Osteoblast (primary cell): ENCODE results near the gene OBP2B. TPM values are rescaled to one million over a fixed set of nuclear protein-coding genes. Genes with fewer than 3 reads are reported as not detected.

ENCODE experiments used
- DNase-seq: peaks from one replicate; pipeline ENCODE4 v3.0.0; 2011; ENCODE audit warnings: low spot score, mixed read lengths; ENCODE audit not compliant: insufficient read length; ENCODE audit errors: missing footprints
- H2AFZ ChIP-seq: 2 replicates; pipeline ENCODE4 v1.6.0; 2011; ENCODE audit warnings: mild to moderate bottlenecking, low read length
- H3K27ac ChIP-seq: 2 replicates; pipeline ENCODE4 v1.5.1; 2011; ENCODE audit warnings: mild to moderate bottlenecking, low read depth, low read length, moderate library complexity
- H3K27me3 ChIP-seq: 2 replicates; pipeline ENCODE4 v1.6.0; 2012; ENCODE audit warnings: mild to moderate bottlenecking, control low read depth, inconsistent platforms, low read length, moderate library complexity; ENCODE audit not compliant: insufficient read depth
- H3K36me3 ChIP-seq: 2 replicates; pipeline ENCODE4 v1.5.1; 2011; ENCODE audit warnings: mild to moderate bottlenecking, low read length, control low read depth, moderate library complexity; ENCODE audit not compliant: insufficient read depth
- H3K4me1 ChIP-seq: 2 replicates; pipeline ENCODE4 v1.5.1; 2011; ENCODE audit warnings: mild to moderate bottlenecking, low read length, control low read depth, moderate library complexity; ENCODE audit not compliant: insufficient read depth
- H3K4me2 ChIP-seq: 2 replicates; pipeline ENCODE4 v1.6.0; 2011; ENCODE audit warnings: mild to moderate bottlenecking, low read length; ENCODE audit not compliant: insufficient read depth
- H3K4me3 ChIP-seq: fragments of 200-600 bp; sonication (generic); 3 replicates; pipeline ENCODE4 v1.5.1; 2012; ENCODE audit warnings: mild to moderate bottlenecking, low read length, inconsistent platforms; ENCODE audit not compliant: insufficient read depth
- H3K79me2 ChIP-seq: 2 replicates; pipeline ENCODE4 v1.6.0; 2012; ENCODE audit warnings: mild to moderate bottlenecking, low read length, control low read depth, inconsistent platforms; ENCODE audit not compliant: insufficient read depth
- H3K9me3 ChIP-seq: 2 replicates; pipeline ENCODE4 v1.5.1; 2011; ENCODE audit warnings: low read depth, low read length, control low read depth
- H4K20me1 ChIP-seq: 2 replicates; pipeline ENCODE4 v1.6.0; 2012; ENCODE audit warnings: mild to moderate bottlenecking, low read length, control low read depth; ENCODE audit not compliant: insufficient read depth
- CTCF ChIP-seq: IDR thresholded peaks from 2 replicates; pipeline ENCODE4 v1.5.1; 2011; ENCODE audit warnings: mild to moderate bottlenecking, low read depth, low read length, moderate library complexity; ENCODE audit errors: extremely low read depth
- total RNA-seq: library from RNA; depleted of rRNA; stranded (reverse); fragments of >200 nt; gene quantifications from 2 replicates; pipeline ENCODE4 v1.2.3, GENCODE V29; 2012

Gene OBP2B
- total RNA-seq, 1 donor, result not detected

GRCh38 chr9:133249337-133249736, 40.3 kb upstream of the OBP2B start:
- H3K27me3 ChIP-seq, result peaks cover 10% of the 10 kb centered on the region
- H2AFZ ChIP-seq, result no peak overlapping the region
- H3K9me3 ChIP-seq, result no peaks in the 10 kb centered on the region
- H3K36me3 ChIP-seq, result no peaks in the 10 kb centered on the region
- no peaks in the 10 kb centered on the region for H4K20me1 ChIP-seq
- H3K27ac ChIP-seq, result no peak overlapping the region
- H3K79me2 ChIP-seq, result no peaks in the 10 kb centered on the region
- H3K4me3 ChIP-seq, result no peak overlapping the region
- no peak for DNase-seq
- TF ChIP-seq CTCF, result no peak
- H3K4me1 ChIP-seq, result no peaks in the 10 kb centered on the region
- no peak overlapping the region for H3K4me2 ChIP-seq

DNA sequence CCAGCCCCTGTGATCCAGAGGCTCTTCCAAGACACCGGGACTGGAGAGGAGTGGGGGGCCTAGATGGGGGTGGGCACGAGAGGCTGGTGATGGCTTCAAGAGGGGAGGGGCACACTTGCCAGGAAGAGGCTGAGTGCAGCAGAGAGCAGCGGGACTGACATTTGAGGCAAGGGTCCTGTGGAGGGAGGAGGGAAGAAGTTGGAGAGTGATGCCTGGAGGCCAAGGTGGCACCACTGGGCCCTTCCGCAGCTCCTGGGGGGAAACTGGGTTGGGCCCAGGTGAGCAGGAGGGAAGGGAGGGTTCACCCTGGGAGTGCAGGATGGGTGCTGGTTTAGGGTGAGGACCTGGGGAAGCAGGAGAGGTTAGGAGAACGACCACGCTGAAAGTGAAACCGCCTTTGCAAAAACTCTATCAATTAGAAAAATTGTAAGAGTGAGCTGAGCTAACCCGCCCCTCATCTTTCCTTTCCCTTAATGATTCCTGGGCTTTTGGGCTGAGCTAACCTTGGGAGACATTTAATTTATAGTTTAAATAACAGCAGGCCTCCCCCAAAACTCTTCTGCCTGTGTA, 39.8 kb upstream of the OBP2B start:
- no peak overlapping the region for H2AFZ ChIP-seq
- H3K79me2 ChIP-seq, result no peaks in the 10 kb centered on the region
- H3K4me2 ChIP-seq, result no peak overlapping the region
- H3K27ac ChIP-seq, result no peak overlapping the region
- H4K20me1 ChIP-seq, result no peaks in the 10 kb centered on the region
- H3K27me3 ChIP-seq, result peaks cover 10% of the 10 kb centered on the region
- no peaks in the 10 kb centered on the region for H3K9me3 ChIP-seq
- no peaks in the 10 kb centered on the region for H3K4me1 ChIP-seq
- TF ChIP-seq CTCF, result no peak
- no peaks in the 10 kb centered on the region for H3K36me3 ChIP-seq
- H3K4me3 ChIP-seq, result no peak overlapping the region
- DNase-seq, result peak; percentile 70

GRCh38 chr9:133247632-133248031, 38.6 kb upstream of the OBP2B start:
- H3K4me1 ChIP-seq, result no peaks in the 10 kb centered on the region
- no peak overlapping the region for H3K27ac ChIP-seq
- H3K4me2 ChIP-seq, result no peak overlapping the region
- no peaks in the 10 kb centered on the region for H3K79me2 ChIP-seq
- H2AFZ ChIP-seq, result no peak overlapping the region
- no peak overlapping the region for H3K4me3 ChIP-seq
- H3K27me3 ChIP-seq, result peaks cover 10% of the 10 kb centered on the region
- no peak for TF ChIP-seq CTCF
- no peaks in the 10 kb centered on the region for H3K9me3 ChIP-seq
- H3K36me3 ChIP-seq, result no peaks in the 10 kb centered on the region
- no peaks in the 10 kb centered on the region for H4K20me1 ChIP-seq
- no peak for DNase-seq

- H3K4me3 ChIP-seq, result no peak overlapping the region
- H3K4me1 ChIP-seq, result no peaks in the 10 kb centered on the region
- no peak overlapping the region for H3K27ac ChIP-seq
- no peak overlapping the region for H2AFZ ChIP-seq
- H4K20me1 ChIP-seq, result no peaks in the 10 kb centered on the region
- H3K79me2 ChIP-seq, result no peaks in the 10 kb centered on the region
- H3K9me3 ChIP-seq, result no peaks in the 10 kb centered on the region
- no peak for TF ChIP-seq CTCF
- H3K36me3 ChIP-seq, result no peaks in the 10 kb centered on the region
- DNase-seq, result peak; percentile 35
- no peak overlapping the region for H3K4me2 ChIP-seq
- H3K27me3 ChIP-seq, result peaks cover 10% of the 10 kb centered on the region
These were observed 37.9 kb upstream of the OBP2B start for GRCh38 chr9:133246991-133247390.
